GM10847 (cell line): ENCODE measurements around the gene FAM193A.

Experiments
- POLR2A ChIP-seq: IDR thresholded peaks from 2 replicates; pipeline ENCODE4 v1.6.1; 2011; ENCODE audit not compliant: insufficient read length; ENCODE audit errors: extremely low read depth

FAM193A gene

GRCh38 chr4:2713337-2713736 lies 176.9 kb downstream of the FAM193A start:
- no peak for TF ChIP-seq POLR2A

- TF ChIP-seq POLR2A = no peak
Observed at GRCh38 chr4:2714061-2714770, 177.8 kb downstream of the FAM193A start.

- TF ChIP-seq POLR2A = no peak
Observed at GRCh38 chr4:2714918-2715317, 178.5 kb downstream of the FAM193A start.

DNA sequence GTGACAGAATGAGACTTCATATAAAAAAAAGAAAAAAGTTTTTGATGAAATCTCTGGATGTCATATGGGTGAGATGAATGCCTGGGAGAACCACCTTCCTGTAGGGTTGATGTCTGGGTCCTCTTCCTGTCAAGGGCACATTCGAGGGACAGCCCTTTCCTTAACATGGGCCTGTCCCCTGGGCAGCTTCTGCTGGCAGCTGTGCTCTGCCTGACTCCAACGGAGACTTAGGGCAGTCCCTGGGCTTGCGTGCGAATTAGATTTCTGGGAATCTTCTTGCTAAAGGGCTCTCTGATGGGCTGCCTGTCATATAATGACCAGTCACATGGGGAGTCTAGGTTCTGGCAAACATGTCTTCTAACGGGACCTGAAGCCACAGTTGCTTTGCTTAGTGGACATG lies 179.0 kb downstream of the FAM193A start:
- no peak for TF ChIP-seq POLR2A

DNA sequence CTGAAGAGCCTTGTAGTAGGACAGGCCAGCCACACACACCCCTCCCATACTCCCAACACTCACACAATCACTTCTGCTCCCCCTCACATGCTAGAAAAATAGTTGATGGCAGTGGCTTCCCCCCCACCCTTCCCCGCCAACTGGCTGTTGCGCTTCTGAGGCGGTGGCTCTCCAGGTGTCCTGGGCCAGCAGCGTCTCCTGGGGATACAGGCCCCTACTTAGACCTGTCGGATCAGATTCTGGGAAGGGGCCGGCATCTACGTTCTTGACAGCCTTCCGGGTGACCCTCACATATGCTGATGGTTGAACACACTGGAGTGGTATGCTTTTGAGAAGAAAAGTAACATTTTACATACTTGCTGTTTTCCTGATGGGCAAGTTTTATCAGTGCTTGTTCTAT lies 179.8 kb downstream of the FAM193A start:
- no peak for TF ChIP-seq POLR2A

- no peak for TF ChIP-seq POLR2A
Observed at GRCh38 chr4:2721586-2721985, 185.1 kb downstream of the FAM193A start.

DNA sequence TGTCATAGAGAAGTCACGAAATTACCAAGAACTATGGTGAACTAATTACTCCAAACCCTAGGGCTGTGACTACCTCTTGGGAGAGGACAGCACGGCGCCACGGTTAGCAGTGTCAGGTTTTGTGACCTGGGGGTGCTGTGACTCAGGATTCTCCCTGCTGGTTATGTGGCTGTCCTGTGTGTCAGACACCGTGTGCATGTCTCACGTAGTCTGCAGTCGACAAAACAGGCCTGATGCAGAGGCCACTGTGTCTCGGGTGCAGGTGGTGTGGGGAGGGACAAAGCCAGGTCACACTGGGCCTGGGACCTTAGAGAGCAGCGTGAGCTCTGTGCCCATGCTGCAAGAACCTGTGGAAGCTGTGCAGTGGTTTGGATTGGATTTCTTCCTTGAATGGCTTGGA lies 185.6 kb downstream of the FAM193A start:
- no peak for TF ChIP-seq POLR2A

DNA sequence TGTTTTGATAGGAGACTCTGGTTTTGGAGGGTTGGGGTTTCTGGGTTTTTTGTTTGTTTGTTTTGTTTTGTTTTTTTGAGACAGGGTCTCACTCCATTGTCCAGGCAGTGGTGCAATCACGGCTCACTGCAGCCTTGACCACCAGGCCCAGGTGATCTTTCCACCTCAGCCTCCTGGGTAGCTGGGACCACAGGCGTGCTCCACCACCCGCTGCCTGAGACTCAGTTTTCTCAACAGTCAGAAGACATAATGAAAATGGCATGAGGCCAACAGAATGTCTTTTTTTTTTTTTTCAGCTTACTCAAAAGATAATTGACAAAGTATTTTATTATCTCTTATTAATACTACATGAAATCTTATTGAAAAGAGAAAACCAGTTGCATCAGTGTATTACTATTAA lies 187.3 kb downstream of the FAM193A start:
- TF ChIP-seq POLR2A = no peak

- TF ChIP-seq POLR2A = no peak
Observed at GRCh38 chr4:2725380-2725779, 188.9 kb downstream of the FAM193A start.

DNA sequence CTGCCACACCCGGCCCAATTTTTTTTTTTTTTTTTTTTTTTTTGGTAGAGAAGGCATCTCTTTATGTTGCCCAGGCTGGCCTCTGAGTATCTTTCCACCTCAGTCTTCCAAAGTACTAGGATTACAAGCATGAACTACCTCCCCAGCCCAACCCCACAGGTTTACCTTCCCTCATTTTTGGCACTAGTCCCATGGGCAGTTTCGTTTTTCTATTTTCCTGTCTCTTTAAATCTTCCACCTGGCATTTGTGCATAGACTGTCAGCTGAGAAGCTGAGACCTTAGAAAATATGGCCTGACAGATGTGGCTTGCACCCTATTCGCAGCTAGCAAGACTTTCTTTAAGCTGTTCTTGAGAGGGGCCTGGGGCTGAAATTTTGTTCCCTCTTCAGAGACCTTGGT lies 191.8 kb downstream of the FAM193A start:
- no peak for TF ChIP-seq POLR2A

GRCh38 chr4:2728806-2729532 lies 192.5 kb downstream of the FAM193A start:
- TF ChIP-seq POLR2A = no peak

DNA sequence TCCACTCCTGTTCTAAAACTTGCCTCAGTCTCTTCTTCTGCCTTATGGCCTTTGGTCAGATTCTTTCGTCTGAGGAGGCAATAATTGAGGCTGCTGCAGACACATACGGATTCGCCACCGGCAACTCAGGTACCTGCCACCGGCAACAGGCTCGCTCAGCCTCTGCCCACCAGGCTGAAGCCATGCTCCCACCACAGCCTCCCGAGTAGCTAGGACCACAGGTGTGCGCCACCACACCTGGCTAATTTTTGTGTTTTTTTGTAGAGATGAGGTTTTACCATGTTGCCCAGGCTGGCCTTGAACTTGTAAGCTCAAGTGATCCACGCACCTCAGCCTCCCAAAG lies 193.1 kb downstream of the FAM193A start:
- no peak for TF ChIP-seq POLR2A

- no peak for TF ChIP-seq POLR2A
Observed at GRCh38 chr4:2731907-2732317, 195.5 kb downstream of the FAM193A start.

- no peak for TF ChIP-seq POLR2A
Observed at GRCh38 chr4:2732526-2732925, 196.1 kb downstream of the FAM193A start.

- no peak for TF ChIP-seq POLR2A
Observed at GRCh38 chr4:2733001-2733843, 196.8 kb downstream of the FAM193A start.
